SJCRH30 (cell line): ENCODE measurements around the gene FNIP1. TPM values are rescaled to one million over a fixed set of nuclear protein-coding genes. Genes with fewer than 3 reads are reported as not detected.
"Not testable (repeated sequence)": the region's sequence is repeated elsewhere in the genome, so short reads cannot be mapped to it uniquely, and the experiment has no call there.

Experiments
- DNase-seq, 2 experiments: peaks; one replicate each; pipeline ENCODE4 v3.0.0-alpha.2; 2015 to 2020
- H3K27ac ChIP-seq: fragments of 250-450 bp; sonication (Bioruptor Pico); 2 replicates; pipeline ENCODE4 v1.5.1; 2020; ENCODE audit warnings: mild to moderate bottlenecking, moderate library complexity
- H3K27me3 ChIP-seq: fragments of 250-450 bp; sonication (Bioruptor Pico); 2 replicates; pipeline ENCODE4 v1.5.1; 2020; ENCODE audit warnings: mild to moderate bottlenecking, moderate library complexity
- H3K36me3 ChIP-seq: fragments of 250-450 bp; sonication (Bioruptor Pico); 2 replicates; pipeline ENCODE4 v1.5.1; 2020; ENCODE audit warnings: mild to moderate bottlenecking, moderate library complexity
- H3K4me1 ChIP-seq: fragments of 250-450 bp; sonication (Bioruptor Pico); 2 replicates; pipeline ENCODE4 v1.5.1; 2020; ENCODE audit warnings: mild to moderate bottlenecking, moderate library complexity
- H3K4me3 ChIP-seq: fragments of 250-450 bp; sonication (Bioruptor Pico); 2 replicates; pipeline ENCODE4 v1.5.1; 2020; ENCODE audit warnings: mild to moderate bottlenecking, moderate library complexity
- H3K9me3 ChIP-seq: fragments of 250-450 bp; sonication (Bioruptor Pico); replicated peaks from 2 replicates; pipeline ENCODE4 v1.5.1; 2020; ENCODE audit warnings: mild to moderate bottlenecking, moderate library complexity
- total RNA-seq: library from RNA; depleted of rRNA; stranded (reverse); fragments of >200 nt; shearing (Covaris generic); gene quantifications from 2 replicates; pipeline ENCODE4 v1.2.3, GENCODE V29; 2014

The FNIP1 gene
- total RNA-seq, 1 experiment from 2014 or later: 28.6 TPM

GRCh38 chr5:131634996-131635683 is 161.7 kb downstream of the FNIP1 start, which contains the start of gene RAPGEF6:
Gene RAPGEF6 (minus strand): TSS chr5:131635229. CDS start chr5:131635030, 199 bp downstream.
- DNase-seq: peak; percentile 98 to 99
- H3K9me3 ChIP-seq: no peaks in the 10 kb centered on the region
- H3K27me3 ChIP-seq: no peaks in the 10 kb centered on the region
- H3K27ac ChIP-seq: peak within 1 kb of the TSS; percentile 88
- H3K4me1 ChIP-seq: peaks cover 22% of the 10 kb centered on the region
- H3K4me3 ChIP-seq: peak within 1 kb of the TSS; percentile 88
- H3K36me3 ChIP-seq: no peaks in the 10 kb centered on the region; the same call in 1 of the 2 replicates

GRCh38 chr5:131634666-131634995 is 162.2 kb downstream of the FNIP1 start:
- Histone ChIP-seq H3K4me3 (peak overlapping the region; percentile 88), H3K27ac (peak overlapping the region; percentile 88), H3K9me3 (no peaks in the 10 kb centered on the region), H3K4me1 (peaks cover 26% of the 10 kb centered on the region), H3K27me3 (no peaks in the 10 kb centered on the region), H3K36me3 (no peaks in the 10 kb centered on the region; the same call in 1 of the 2 replicates)
- DNase-seq: peak; percentile 80 to 84

GRCh38 chr5:131634238-131634637 is 162.6 kb downstream of the FNIP1 start:
- H3K4me3 ChIP-seq: peak overlapping the region; percentile 88
- peak overlapping the region; percentile 88 for H3K27ac ChIP-seq
- no peaks in the 10 kb centered on the region; the same call in 1 of the 2 replicates for H3K36me3 ChIP-seq
- H3K9me3 ChIP-seq: no peaks in the 10 kb centered on the region
- no peak for DNase-seq
- H3K27me3 ChIP-seq: no peaks in the 10 kb centered on the region
- peaks cover 26% of the 10 kb centered on the region for H3K4me1 ChIP-seq

GRCh38 chr5:131633830-131634229 is 163.0 kb downstream of the FNIP1 start:
- Histone ChIP-seq H3K36me3 (no peaks in the 10 kb centered on the region; the same call in 1 of the 2 replicates), H3K4me3 (peak overlapping the region; percentile 88), H3K9me3 (no peaks in the 10 kb centered on the region), H3K4me1 (peaks cover 26% of the 10 kb centered on the region), H3K27ac (no peak overlapping the region; the same call in 1 of the 2 replicates), H3K27me3 (no peaks in the 10 kb centered on the region)
- DNase-seq: no peak

GRCh38 chr5:131630963-131631350 is 165.9 kb downstream of the FNIP1 start:
- DNase-seq: no peak
- Histone ChIP-seq H3K4me3 (no peak overlapping the region), H3K4me1 (peaks cover 22% of the 10 kb centered on the region), H3K9me3 (no peaks in the 10 kb centered on the region), H3K27me3 (no peaks in the 10 kb centered on the region), H3K36me3 (peaks cover 3% of the 10 kb centered on the region; the same call in 1 of the 2 replicates), H3K27ac (no peak overlapping the region)

GRCh38 chr5:131630208-131630962 is 166.4 kb downstream of the FNIP1 start:
- peak in 1 of 2 experiments; percentile 45 for DNase-seq
- H3K9me3 ChIP-seq: no peaks in the 10 kb centered on the region
- peaks cover 3% of the 10 kb centered on the region; the same call in 1 of the 2 replicates for H3K36me3 ChIP-seq
- no peak overlapping the region for H3K4me3 ChIP-seq
- no peaks in the 10 kb centered on the region for H3K27me3 ChIP-seq
- H3K27ac ChIP-seq: no peak overlapping the region
- H3K4me1 ChIP-seq: peaks cover 22% of the 10 kb centered on the region

- Histone ChIP-seq H3K4me1 (peaks cover 22% of the 10 kb centered on the region), H3K9me3 (no peaks in the 10 kb centered on the region), H3K27me3 (no peaks in the 10 kb centered on the region), H3K4me3 (no peak overlapping the region), H3K36me3 (peaks cover 3% of the 10 kb centered on the region; the same call in 1 of the 2 replicates), H3K27ac (no peak overlapping the region)
- DNase-seq: no peak
Observed at GRCh38 chr5:131628990-131629389, 167.8 kb downstream of the FNIP1 start.

- peaks cover 20% of the 10 kb centered on the region for H3K4me1 ChIP-seq
- H3K27ac ChIP-seq: no peak overlapping the region
- H3K4me3 ChIP-seq: no peak overlapping the region
- H3K27me3 ChIP-seq: no peaks in the 10 kb centered on the region
- peaks cover 3% of the 10 kb centered on the region; the same call in 1 of the 2 replicates for H3K36me3 ChIP-seq
- no peak for DNase-seq
- H3K9me3 ChIP-seq: no peaks in the 10 kb centered on the region
Observed at GRCh38 chr5:131627207-131627865, 169.5 kb downstream of the FNIP1 start.

- Histone ChIP-seq H3K27me3 (no peaks in the 10 kb centered on the region), H3K4me1 (peaks cover 11% of the 10 kb centered on the region), H3K36me3 (peaks cover 3% of the 10 kb centered on the region), H3K9me3 (no peaks in the 10 kb centered on the region), H3K27ac (peak overlapping the region; percentile 54), H3K4me3 (no peak overlapping the region)
- peak; percentile 47 to 79 for DNase-seq
Observed at GRCh38 chr5:131622633-131623032, 174.2 kb downstream of the FNIP1 start.

GRCh38 chr5:131621164-131621563 is 175.7 kb downstream of the FNIP1 start:
- peaks cover 11% of the 10 kb centered on the region for H3K4me1 ChIP-seq
- not testable (repeated sequence) for H3K9me3 ChIP-seq, DNase-seq, H3K4me3 ChIP-seq, H3K27ac ChIP-seq, H3K27me3 ChIP-seq, H3K36me3 ChIP-seq

- Histone ChIP-seq H3K4me1 (peaks cover 18% of the 10 kb centered on the region), H3K4me3 (no peak overlapping the region), H3K27me3 (no peaks in the 10 kb centered on the region), H3K9me3 (no peaks in the 10 kb centered on the region), H3K36me3 (no peaks in the 10 kb centered on the region; the same call in none of the 2 replicates), H3K27ac (no peak overlapping the region)
- DNase-seq: no peak
Observed at GRCh38 chr5:131619102-131619501, 177.7 kb downstream of the FNIP1 start.

- H3K9me3 ChIP-seq: no peaks in the 10 kb centered on the region
- no peaks in the 10 kb centered on the region for H3K27me3 ChIP-seq
- H3K4me1 ChIP-seq: peaks cover 10% of the 10 kb centered on the region
- H3K4me3 ChIP-seq: no peak overlapping the region
- no peak for DNase-seq
- no peak overlapping the region for H3K27ac ChIP-seq
- H3K36me3 ChIP-seq: no peaks in the 10 kb centered on the region; the same call in none of the 2 replicates
Observed at GRCh38 chr5:131617140-131617822, 179.5 kb downstream of the FNIP1 start.

- Histone ChIP-seq H3K9me3 (no peaks in the 10 kb centered on the region), H3K27ac (no peak overlapping the region), H3K36me3 (no peaks in the 10 kb centered on the region; the same call in 1 of the 2 replicates), H3K4me1 (peaks cover 8% of the 10 kb centered on the region; the same call in 1 of the 2 replicates), H3K4me3 (no peak overlapping the region), H3K27me3 (no peaks in the 10 kb centered on the region)
- DNase-seq: no peak
Observed at GRCh38 chr5:131615957-131616356, 180.9 kb downstream of the FNIP1 start.

- no peaks in the 10 kb centered on the region; the same call in 1 of the 2 replicates for H3K36me3 ChIP-seq
- H3K27me3 ChIP-seq: no peaks in the 10 kb centered on the region
- no peak overlapping the region for H3K27ac ChIP-seq
- H3K4me3 ChIP-seq: no peak overlapping the region
- peaks cover 22% of the 10 kb centered on the region for H3K4me1 ChIP-seq
- no peaks in the 10 kb centered on the region for H3K9me3 ChIP-seq
- DNase-seq: no peak
Observed at GRCh38 chr5:131613423-131613822, 183.4 kb downstream of the FNIP1 start.
